ENCODE data around the gene RBM4B. TPM values are rescaled to one million over a fixed set of nuclear protein-coding genes. Genes with fewer than 3 reads are reported as not detected.

The RBM4B gene
- total and polyA plus RNA-seq, 2 of the 13 experiments (the other 11 are each of a cell fraction or from before 2014, with no cell fraction given): 25.8 to 32.4 TPM

DNA sequence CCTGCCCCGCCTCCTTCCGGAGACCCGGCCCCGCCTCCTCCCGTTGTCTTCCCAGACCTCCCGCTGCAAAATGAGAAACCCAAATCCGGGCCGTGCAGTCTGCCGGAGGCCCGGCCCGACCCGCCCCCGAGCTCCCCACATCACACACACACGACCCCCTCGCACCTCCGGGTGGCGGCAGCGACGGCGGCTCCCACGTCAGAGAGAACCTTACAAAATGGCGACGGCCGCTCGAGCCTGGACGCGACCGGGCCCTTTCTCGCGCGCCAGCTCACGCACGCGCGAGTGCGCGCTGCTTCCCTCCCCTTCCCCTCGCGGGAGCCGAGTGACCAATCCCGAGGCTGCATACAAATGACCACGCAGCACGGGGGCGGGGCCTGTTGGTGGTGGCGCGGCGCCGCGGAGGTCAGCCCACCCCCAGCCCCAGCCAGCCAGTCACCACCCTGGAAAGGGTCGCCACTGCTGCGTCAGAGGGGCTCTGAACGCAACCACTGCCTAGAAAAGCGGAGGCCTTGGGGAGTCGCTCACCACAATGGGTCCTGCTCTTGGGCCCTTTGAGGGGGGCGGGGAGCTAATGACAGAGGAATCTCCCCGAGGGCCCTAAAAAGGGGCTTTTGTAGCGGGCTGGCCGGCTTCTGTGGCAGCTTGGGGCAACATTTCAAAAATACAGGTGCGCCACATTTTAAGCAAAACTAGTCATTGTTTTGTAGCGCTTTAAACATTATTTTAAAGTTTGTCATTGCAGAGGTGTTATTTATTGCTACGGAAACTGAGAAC lies at the start of gene RBM4B (continued):
- TF ChIP-seq, protein P1, sequence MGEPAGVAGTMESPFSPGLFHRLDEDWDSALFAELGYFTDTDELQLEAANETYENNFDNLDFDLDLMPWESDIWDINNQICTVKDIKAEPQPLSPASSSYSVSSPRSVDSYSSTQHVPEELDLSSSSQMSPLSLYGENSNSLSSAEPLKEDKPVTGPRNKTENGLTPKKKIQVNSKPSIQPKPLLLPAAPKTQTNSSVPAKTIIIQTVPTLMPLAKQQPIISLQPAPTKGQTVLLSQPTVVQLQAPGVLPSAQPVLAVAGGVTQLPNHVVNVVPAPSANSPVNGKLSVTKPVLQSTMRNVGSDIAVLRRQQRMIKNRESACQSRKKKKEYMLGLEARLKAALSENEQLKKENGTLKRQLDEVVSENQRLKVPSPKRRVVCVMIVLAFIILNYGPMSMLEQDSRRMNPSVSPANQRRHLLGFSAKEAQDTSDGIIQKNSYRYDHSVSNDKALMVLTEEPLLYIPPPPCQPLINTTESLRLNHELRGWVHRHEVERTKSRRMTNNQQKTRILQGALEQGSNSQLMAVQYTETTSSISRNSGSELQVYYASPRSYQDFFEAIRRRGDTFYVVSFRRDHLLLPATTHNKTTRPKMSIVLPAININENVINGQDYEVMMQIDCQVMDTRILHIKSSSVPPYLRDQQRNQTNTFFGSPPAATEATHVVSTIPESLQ (CRISPR knock-in tag; conservative IDR thresholded peaks at IDR 0.05): no peak
- TF ChIP-seq, protein P2, sequence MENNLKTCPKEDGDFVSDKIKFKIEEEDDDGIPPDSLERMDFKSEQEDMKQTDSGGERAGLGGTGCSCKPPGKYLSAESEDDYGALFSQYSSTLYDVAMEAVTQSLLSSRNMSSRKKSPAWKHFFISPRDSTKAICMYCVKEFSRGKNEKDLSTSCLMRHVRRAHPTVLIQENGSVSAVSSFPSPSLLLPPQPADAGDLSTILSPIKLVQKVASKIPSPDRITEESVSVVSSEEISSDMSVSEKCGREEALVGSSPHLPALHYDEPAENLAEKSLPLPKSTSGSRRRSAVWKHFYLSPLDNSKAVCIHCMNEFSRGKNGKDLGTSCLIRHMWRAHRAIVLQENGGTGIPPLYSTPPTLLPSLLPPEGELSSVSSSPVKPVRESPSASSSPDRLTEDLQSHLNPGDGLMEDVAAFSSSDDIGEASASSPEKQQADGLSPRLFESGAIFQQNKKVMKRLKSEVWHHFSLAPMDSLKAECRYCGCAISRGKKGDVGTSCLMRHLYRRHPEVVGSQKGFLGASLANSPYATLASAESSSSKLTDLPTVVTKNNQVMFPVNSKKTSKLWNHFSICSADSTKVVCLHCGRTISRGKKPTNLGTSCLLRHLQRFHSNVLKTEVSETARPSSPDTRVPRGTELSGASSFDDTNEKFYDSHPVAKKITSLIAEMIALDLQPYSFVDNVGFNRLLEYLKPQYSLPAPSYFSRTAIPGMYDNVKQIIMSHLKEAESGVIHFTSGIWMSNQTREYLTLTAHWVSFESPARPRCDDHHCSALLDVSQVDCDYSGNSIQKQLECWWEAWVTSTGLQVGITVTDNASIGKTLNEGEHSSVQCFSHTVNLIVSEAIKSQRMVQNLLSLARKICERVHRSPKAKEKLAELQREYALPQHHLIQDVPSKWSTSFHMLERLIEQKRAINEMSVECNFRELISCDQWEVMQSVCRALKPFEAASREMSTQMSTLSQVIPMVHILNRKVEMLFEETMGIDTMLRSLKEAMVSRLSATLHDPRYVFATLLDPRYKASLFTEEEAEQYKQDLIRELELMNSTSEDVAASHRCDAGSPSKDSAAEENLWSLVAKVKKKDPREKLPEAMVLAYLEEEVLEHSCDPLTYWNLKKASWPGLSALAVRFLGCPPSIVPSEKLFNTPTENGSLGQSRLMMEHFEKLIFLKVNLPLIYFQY (CRISPR knock-in tag; IDR thresholded peaks at IDR 0.05; ENCODE audit: borderline replicate concordance): no peak
- TF ChIP-seq, protein P3, sequence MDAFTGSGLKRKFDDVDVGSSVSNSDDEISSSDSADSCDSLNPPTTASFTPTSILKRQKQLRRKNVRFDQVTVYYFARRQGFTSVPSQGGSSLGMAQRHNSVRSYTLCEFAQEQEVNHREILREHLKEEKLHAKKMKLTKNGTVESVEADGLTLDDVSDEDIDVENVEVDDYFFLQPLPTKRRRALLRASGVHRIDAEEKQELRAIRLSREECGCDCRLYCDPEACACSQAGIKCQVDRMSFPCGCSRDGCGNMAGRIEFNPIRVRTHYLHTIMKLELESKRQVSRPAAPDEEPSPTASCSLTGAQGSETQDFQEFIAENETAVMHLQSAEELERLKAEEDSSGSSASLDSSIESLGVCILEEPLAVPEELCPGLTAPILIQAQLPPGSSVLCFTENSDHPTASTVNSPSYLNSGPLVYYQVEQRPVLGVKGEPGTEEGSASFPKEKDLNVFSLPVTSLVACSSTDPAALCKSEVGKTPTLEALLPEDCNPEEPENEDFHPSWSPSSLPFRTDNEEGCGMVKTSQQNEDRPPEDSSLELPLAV (CRISPR knock-in tag; conservative IDR thresholded peaks at IDR 0.05; ENCODE audit: low read depth): no peak
- TF ChIP-seq ZNF382 (CRISPR knock-in tag; IDR thresholded peaks at IDR 0.05; ENCODE audit: borderline replicate concordance) (no peak), ZNF768 (CRISPR knock-in tag; IDR thresholded peaks at IDR 0.05) (no peak), SMARCE1 (IDR thresholded peaks at IDR 0.05; ENCODE audit: borderline replicate concordance) (no peak), ZEB1 (IDR thresholded peaks at IDR 0.05; ENCODE audit: insufficient replicate concordance, low read depth) (no peak), ZNF749 (CRISPR knock-in tag; IDR thresholded peaks at IDR 0.05; ENCODE audit: borderline replicate concordance) (peak; percentile 72; the same call in 1 of the 2 replicates), NFYC (CRISPR knock-in tag; IDR thresholded peaks at IDR 0.05) (peak; percentile 84), CCAR2 (optimal IDR thresholded peaks at IDR 0.05; ENCODE audit: low read depth, low read length) (no peak), PAX8 (CRISPR knock-in tag; IDR thresholded peaks at IDR 0.05; ENCODE audit: borderline replicate concordance) (no peak), ZNF792 (CRISPR knock-in tag; IDR thresholded peaks at IDR 0.05) (no peak; the same call in 1 of the 2 replicates), ZNF747 (CRISPR knock-in tag; IDR thresholded peaks at IDR 0.05; ENCODE audit: borderline replicate concordance) (no peak), KLF15 (CRISPR knock-in tag; IDR thresholded peaks at IDR 0.05; ENCODE audit: borderline replicate concordance) (no peak; the same call in 1 of the 2 replicates), HNRNPH1 (optimal IDR thresholded peaks at IDR 0.05; ENCODE audit: low read depth, low read length) (no peak)
- TF ChIP-seq, protein P4, sequence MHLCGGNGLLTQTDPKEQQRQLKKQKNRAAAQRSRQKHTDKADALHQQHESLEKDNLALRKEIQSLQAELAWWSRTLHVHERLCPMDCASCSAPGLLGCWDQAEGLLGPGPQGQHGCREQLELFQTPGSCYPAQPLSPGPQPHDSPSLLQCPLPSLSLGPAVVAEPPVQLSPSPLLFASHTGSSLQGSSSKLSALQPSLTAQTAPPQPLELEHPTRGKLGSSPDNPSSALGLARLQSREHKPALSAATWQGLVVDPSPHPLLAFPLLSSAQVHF (CRISPR knock-in tag; IDR thresholded peaks at IDR 0.05): 0 out of 2 replicates have a peak, but pooled peaks have one; percentile 20
- TF ChIP-seq, protein P5, sequence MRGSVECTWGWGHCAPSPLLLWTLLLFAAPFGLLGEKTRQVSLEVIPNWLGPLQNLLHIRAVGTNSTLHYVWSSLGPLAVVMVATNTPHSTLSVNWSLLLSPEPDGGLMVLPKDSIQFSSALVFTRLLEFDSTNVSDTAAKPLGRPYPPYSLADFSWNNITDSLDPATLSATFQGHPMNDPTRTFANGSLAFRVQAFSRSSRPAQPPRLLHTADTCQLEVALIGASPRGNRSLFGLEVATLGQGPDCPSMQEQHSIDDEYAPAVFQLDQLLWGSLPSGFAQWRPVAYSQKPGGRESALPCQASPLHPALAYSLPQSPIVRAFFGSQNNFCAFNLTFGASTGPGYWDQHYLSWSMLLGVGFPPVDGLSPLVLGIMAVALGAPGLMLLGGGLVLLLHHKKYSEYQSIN (CRISPR knock-in tag; IDR thresholded peaks at IDR 0.05; ENCODE audit: borderline replicate concordance): no peak
- TF ChIP-seq, protein P6, sequence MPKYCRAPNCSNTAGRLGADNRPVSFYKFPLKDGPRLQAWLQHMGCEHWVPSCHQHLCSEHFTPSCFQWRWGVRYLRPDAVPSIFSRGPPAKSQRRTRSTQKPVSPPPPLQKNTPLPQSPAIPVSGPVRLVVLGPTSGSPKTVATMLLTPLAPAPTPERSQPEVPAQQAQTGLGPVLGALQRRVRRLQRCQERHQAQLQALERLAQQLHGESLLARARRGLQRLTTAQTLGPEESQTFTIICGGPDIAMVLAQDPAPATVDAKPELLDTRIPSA (CRISPR knock-in tag; IDR thresholded peaks at IDR 0.05; ENCODE audit: borderline replicate concordance): no peak

Data from HepG2 (cell line).